Central memory CD4-positive, alpha-beta T cell (primary cell): ENCODE data around the gene MT1B.
A peak's percentile ranks its signal among the peaks of the same experiment; 100 is the strongest.
"Not testable (repeated sequence)": the region's sequence is repeated elsewhere in the genome, so short reads cannot be mapped to it uniquely, and the experiment has no call there.

ENCODE experiments used
- DNase-seq: peaks from one replicate; pipeline ENCODE4 v3.0.0; 2022

Gene MT1B

DNA sequence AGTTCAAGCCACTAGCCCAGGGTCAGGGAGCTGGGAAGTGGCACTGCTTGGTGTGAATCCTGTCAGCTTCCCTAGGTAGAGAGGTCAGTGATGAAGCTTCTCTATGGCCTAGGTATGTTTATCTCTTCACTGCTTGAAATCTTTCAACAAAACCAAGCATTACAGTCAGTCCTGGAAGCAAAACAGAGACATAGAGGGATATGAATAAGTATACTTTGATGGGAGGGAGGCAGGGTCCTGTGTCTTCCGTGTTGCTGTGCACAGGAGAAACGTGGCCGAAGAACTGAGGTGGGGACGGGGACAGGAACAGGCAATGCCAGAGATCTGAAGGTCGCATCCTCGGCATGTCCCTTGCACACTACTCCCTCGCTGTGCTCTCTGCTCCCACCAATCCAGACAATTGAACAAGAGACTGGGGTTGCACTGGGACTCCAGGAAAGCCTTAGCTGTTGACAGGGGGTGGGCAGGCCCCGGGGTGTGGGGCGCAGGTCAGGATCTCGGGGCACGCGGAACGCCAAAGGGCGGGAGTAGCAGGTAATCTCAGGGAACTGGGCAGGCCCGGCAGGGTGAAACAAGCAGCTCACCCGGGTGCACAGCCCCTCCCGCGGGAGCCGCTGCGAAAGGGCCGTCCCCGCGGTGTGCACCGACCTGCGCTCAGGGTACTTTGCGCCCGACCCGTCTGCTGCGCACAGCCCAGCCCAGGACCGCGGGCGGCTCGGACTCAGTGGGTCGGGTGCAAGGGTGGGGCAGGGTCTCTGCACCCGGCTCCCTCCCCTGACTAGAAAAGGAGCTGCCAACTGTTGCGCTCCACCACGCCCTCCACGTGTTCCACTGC lies 17.5 kb downstream of the MT1B start, which contains the start of gene MT1H:
TSS of gene MT1H (plus strand) at position 810 of the 835 bp plus-strand sequence. CDS start 71 bp downstream, outside the sequence.
- DNase-seq, result no peak

DNA sequence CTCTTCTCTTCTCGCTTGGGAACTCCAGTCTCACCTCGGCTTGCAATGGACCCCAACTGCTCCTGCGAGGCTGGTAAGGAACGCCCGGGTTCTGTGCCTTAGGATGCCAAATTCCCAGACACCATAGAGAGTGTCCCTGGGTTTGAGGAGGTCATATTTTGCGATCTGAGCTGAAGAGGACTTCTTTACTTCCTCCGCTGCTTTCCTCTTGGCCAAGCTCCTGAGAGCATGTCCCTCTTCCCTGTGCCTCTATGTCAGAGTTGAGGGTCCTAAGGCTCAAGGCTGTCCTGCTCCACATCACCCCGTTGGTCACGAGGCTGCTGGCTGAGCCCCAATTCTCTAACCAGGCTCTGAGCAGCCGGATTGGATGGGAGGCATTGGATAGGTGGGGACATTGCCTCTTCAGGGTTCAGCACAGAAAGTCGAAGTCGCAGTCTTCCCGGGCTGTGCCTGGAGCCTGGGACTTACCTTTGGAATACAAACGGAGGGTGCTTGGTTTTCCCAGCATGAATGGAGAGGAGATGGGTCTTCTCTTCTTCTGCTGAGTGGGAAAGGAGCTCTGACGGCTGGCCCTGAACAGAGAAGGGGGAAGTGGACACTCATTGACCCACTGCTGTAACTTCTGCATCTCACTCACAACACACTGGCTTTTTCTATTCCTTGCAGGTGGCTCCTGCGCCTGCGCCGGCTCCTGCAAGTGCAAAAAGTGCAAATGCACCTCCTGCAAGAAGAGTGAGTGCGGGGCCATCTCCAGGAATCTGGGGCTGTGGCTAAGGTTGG lies 18.3 kb downstream of the MT1B start:
- DNase-seq, result no peak

GRCh38 chr16:56670620-56670934 lies 18.9 kb downstream of the MT1B start:
- no peak for DNase-seq

- DNase-seq, result not testable (repeated sequence)
These were observed 20.0 kb downstream of the MT1B start for GRCh38 chr16:56671691-56672090.

GRCh38 chr16:56672171-56672570 lies 20.5 kb downstream of the MT1B start:
- DNase-seq, result not testable (repeated sequence)

DNA sequence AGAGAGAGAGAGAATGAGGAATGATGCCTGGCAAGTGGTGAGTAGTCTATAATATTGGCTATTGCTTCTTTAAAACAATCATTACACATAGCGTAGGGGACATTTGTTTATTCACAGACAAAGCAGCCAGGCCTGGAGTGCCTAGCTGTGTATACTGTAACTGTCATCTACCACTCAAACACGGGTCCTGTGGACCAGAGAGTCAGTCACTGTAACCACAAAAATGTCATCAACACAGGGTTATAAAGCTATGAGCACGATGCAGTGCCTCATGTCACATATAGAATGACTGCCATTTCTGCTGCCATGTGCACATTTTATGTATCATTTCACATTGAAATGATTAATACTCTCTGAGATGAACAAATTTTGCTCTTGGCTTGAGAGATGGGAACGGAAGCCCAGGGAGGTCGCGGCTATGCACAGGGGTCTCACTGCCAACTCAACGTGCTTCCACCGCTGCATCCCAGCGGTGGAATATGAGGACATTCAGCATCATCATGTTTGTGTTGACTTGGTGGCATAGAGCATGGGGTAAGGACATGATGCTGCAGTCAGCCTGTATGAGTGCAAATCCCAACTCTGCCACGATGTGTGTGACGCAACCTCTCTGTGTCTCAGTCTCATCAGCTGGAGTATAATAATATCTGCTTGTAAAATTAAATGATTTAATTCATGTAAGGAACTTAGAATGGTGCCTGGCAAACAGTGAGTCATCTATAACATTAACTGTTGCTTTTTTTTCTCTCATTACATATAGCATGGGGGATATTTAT lies 21.3 kb downstream of the MT1B start:
- no peak for DNase-seq

DNA sequence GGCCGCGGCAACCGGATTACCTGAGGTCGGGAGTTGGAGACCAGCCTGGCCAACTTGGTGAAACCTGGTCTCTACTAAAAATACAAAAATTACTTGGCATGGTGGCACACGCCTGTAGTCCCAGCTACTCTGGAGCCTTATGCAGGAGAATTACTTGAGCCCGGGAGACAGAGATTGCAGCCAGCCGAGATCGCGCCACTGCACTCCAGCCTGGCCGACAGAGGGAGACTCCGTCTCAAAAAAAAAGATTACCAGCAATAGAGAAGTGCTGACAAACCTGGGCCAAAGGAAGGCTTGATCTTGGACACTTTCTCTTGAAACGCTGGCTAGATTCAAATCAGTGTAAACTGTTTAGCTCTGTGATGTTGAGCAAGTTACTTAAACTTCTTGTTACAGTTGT lies 22.2 kb downstream of the MT1B start:
- peak; percentile 14 for DNase-seq

- DNase-seq, result not testable (repeated sequence)
These were observed 22.9 kb downstream of the MT1B start for GRCh38 chr16:56674570-56674969.

- peak; percentile 27 for DNase-seq
These were observed 24.1 kb downstream of the MT1B start for GRCh38 chr16:56675685-56676210.

- DNase-seq, result no peak
These were observed 25.8 kb downstream of the MT1B start for GRCh38 chr16:56677474-56677873.

DNA sequence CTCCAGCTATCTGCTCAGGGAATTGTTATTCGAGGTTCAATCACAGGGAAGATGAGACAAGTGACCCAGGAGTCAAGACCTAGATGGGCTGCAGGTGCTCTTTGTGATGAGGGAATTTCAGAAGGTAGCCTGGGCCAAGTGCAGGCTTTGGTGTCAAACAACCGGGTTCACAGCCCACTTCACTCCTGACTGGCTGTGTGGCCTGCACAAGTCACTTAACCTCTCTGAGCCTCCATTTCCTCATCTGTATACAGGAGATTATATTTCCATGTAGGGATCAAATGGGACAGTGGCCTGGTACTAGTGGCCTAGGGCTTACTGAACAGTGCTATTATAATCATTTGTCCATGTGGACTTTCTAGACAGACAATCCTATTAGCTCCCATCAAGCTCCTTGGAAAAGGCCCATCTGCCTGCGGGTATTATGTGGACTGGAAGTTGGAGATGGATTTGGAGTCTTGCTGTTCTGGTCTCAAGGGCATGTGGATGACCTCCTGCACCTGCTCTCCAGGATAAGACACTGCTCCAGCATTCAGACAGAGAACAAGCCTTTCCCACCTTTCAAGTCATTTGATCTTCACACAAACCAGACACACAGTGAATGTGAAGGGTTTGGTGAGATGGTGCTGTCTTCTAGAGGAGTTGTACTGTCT lies 27.5 kb downstream of the MT1B start:
- no peak for DNase-seq

GRCh38 chr16:56679818-56680217 lies 28.1 kb downstream of the MT1B start:
- no peak for DNase-seq

- peak; percentile 82 for DNase-seq
These were observed 30.4 kb downstream of the MT1B start, which contains the start of gene MT1X for GRCh38 chr16:56681939-56682702. TSS of gene MT1X (plus strand) at chr16:56682470. CDS start at chr16:56682541, 71 bp downstream.

DNA sequence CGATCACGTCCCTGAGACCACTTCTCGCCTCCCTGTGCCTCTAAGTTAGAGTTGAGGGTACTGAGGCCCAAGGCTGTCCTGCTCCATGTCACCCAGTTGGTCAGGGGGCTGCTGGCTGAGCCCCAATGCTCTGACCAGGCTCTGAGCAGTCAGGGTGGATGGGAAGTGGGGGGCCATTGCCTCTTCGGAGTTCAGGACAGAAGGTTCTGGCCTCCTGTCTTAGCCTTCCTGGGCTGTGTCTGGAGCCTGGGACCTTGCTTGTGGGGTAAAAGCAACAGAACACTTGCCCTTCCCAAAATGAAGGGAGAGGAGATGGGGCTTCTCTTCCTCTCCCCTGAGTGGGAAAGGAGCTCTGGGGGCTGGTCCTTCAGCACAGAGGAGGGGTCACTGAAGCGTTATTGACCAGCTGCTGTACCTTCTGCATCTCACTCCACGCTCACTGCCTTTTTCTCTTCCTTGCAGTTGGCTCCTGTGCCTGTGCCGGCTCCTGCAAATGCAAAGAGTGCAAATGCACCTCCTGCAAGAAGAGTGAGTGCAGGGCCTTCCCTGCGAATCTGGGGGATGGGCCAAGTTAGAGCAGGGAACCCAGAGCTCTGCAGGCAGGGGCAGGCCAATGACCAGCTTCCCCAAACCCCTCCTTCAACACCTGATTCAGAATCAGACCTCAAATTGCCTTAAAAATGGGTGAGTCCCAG lies 31.2 kb downstream of the MT1B start:
- no peak for DNase-seq

- DNase-seq, result no peak
These were observed 31.9 kb downstream of the MT1B start for GRCh38 chr16:56683424-56684172.

DNA sequence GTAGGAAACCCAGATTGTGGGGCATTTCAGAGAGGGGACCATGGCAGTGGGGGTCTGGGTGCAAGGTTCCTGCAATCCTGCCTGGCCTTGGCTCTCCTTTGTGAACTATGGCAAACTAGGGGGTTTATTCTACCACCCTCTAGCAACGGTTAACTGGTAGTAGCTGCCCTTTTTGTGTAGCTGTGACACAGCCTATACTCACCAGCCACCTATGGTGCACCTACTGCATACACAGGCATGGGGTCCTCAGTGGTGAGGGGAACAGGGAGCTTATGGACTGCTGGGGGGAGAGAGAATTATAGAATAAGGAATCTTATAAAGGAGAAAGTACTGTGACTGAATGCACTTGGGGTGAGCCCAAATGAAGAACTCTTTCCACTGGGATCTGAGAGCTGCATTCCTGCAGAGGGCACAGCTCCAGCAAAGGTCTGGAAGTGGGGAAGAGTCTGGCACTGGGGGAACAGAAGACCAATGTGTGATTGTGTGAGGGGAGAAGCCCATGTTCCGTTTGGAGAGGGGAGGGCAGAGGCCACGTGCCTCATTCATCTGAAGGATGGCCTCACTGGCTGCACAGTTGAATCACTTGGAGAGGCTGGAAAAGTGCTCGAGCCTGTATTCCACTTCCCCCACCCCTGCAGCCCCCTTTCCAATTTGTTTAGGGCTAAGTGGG lies 32.7 kb downstream of the MT1B start:
- DNase-seq, result no peak

DNA sequence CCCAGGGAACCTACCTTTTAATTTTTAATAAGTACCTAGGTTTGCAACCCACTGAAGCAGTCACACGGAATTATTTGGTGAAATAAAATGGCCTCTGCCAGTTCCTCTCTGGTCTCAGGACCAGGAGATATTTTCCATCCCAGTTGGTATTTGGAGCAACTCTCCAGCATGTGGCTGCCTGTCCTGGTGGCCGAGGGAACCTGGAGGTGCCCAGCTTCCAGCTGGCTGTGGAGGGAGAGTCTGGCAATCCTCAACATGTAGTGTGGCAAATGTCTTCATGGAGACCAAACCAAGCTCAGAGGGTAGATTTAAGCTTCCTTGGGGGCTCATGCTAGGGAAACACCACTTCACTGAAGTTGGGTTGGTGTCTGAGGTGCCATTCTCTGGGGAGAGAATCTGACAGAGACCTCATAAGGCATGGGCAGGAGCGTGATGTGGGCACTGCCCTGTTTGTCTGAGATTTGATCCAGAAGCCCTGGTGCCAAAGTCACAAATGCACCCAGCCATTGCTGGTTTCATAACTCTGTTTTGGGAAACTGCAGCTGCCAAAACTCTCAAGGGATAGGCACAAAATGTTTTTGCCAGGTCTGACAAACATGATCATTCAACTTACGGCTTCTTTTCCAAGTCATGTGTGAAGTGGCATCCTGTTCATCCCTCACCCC lies 33.4 kb downstream of the MT1B start:
- DNase-seq, result no peak

- no peak for DNase-seq
These were observed 35.1 kb downstream of the MT1B start for GRCh38 chr16:56686758-56687157.

GRCh38 chr16:56688762-56689161 lies 37.1 kb downstream of the MT1B start:
- DNase-seq, result no peak
